HG03439 (cell line): ENCODE data around the gene TCTA.
"Not testable (repeated sequence)": the region's sequence is repeated elsewhere in the genome, so short reads cannot be mapped to it uniquely, and the experiment has no call there.

ENCODE experiments used
- ATAC-seq: cut with Tn5 transposase; IDR thresholded peaks from one replicate; pipeline ENCODE4 v1.9.1; 2021; ENCODE audit warnings: mild to moderate bottlenecking, moderate library complexity; ENCODE audit not compliant: unreplicated experiment

The TCTA gene

GRCh38 chr3:49411968-49412631, at the start of gene TCTA, which contains the start of gene RHOA:
TSS of gene TCTA (plus strand) at chr3:49412423. CDS start at chr3:49412427, 4 bp downstream.
TSS of gene RHOA (minus strand) at chr3:49411976. CDS start at chr3:49375589, 36,387 bp downstream.
- peak; percentile 82 for ATAC-seq

- no peak for ATAC-seq
These were observed 49.7 kb upstream of the TCTA start for GRCh38 chr3:49362561-49362960.

GRCh38 chr3:49370585-49371290, 41.5 kb upstream of the TCTA start:
- no peak for ATAC-seq

GRCh38 chr3:49371946-49372345, 40.3 kb upstream of the TCTA start:
- ATAC-seq, result no peak

- ATAC-seq, result no peak
These were observed 34.7 kb upstream of the TCTA start for GRCh38 chr3:49377483-49377882.

- ATAC-seq, result no peak
These were observed 33.9 kb upstream of the TCTA start for GRCh38 chr3:49378249-49378895.

GRCh38 chr3:49383387-49383786, 28.8 kb upstream of the TCTA start:
- ATAC-seq, result no peak

GRCh38 chr3:49385617-49386016, 26.6 kb upstream of the TCTA start:
- ATAC-seq, result no peak

- ATAC-seq, result no peak
These were observed 26.0 kb upstream of the TCTA start for GRCh38 chr3:49386056-49386756.

- no peak for ATAC-seq
These were observed 24.5 kb upstream of the TCTA start for GRCh38 chr3:49387721-49388120.

GRCh38 chr3:49388289-49388820, 23.9 kb upstream of the TCTA start:
- no peak for ATAC-seq

GRCh38 chr3:49389297-49389696, 22.9 kb upstream of the TCTA start:
- no peak for ATAC-seq

GRCh38 chr3:49391310-49391709, 20.9 kb upstream of the TCTA start:
- not testable (repeated sequence) for ATAC-seq

- no peak for ATAC-seq
These were observed 14.8 kb upstream of the TCTA start for GRCh38 chr3:49397470-49397869.

GRCh38 chr3:49399461-49399860, 12.8 kb upstream of the TCTA start:
- ATAC-seq, result no peak

- no peak for ATAC-seq
These were observed 10.5 kb upstream of the TCTA start for GRCh38 chr3:49401766-49402165.

- no peak for ATAC-seq
These were observed 8.3 kb upstream of the TCTA start for GRCh38 chr3:49403891-49404290.

- not testable (repeated sequence) for ATAC-seq
These were observed 6.7 kb upstream of the TCTA start for GRCh38 chr3:49405570-49405969.

- no peak for ATAC-seq
These were observed 5.4 kb upstream of the TCTA start for GRCh38 chr3:49406571-49407565.
